Fibroblast of skin of left quadriceps (primary cell): ENCODE measurements around the gene UNC5A.

Experiments
- DNase-seq, 2 experiments: peaks; one replicate each; pipeline ENCODE4 v3.0.0-alpha.2; 2013; ENCODE audit warnings: low read depth in 2 of 2

UNC5A gene

DNA sequence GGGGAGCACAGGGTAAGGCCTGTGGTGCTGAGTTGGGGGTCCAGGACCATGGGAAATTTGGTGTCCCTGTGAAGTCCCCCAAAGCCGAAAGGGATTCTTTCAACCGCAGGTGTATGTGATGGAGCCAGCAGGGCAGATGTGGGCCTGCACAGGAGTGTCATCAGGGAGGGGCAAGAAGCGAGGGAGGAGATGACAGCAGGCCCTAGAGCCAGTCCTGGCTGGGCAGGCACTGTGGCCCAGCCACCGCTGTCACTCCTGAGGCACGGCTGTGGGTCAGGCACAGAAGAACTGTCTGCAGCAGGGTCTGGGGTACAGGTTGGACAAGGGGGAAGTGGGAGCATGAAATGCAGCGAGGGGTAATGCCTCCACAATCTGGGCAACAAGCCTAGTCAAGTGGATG, 83.9 kb downstream of the UNC5A start:
- DNase-seq = no peak

DNA sequence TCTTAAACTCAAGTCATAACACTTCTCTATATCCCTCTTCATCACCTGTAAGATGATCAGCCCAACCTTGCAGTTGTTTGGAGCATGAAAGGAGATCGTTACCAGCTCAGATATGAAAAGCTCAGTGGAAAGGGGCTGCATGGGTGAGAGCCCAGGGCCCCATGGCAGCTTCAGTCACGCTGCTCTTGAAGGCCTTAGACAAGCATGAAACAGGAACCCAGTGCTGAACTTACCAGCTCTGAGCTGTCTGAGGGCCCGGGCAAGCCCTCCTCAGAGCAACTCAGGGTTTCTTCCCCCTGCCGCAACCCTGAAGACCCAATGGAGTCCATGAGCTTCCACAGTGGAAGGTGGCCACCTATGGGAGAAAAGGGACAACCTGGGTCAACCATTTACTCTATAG, 85.5 kb downstream of the UNC5A start:
- no peak for DNase-seq

DNA sequence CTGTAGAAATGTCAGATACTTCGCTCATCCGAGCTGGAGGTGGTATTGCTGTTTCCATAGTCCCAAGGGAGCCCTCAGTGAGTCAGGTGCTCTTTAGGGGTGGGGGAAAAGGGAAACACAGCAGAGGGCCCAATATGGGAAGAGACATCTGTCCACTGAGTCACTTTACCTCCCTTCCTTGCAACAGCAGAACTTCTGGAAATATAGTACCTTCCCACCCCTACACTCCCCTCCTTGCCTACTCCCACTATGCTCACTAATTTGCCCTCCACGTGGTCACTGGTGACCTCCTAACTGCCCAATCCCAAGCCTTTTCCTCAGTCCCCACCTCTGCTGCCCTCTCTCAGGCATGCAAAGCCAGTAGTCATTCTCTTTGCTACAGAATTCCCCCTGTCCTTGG, 86.9 kb downstream of the UNC5A start:
- no peak for DNase-seq

DNA sequence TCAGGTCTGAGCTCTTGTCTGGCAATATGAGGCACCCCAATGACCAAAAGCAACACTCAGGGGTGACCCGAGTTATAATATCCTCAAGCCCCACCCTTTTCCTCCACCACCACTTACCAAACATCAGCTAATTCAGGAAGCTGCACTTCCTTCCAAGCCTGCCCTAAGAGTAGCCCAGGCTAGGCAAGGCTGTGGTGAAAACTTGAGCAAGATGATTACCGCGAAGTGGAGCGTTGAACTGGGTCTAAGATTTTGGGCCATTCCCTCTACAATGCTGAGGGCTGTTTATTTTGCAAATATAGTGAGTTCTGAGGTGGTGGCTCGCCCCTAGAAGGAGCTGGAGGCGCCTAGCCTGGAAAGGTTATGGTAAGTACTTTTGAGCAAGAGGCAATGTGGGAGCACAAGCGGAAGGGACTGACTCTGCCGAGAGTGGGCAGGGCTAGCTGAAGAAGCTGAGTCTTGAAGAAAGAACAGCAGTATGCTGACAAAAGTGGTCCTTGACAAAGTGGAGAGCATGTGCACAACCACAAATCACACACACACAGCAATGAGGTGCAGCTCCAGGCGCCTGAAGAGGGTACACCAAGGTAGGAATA, 89.0 kb downstream of the UNC5A start, which contains the start of gene HK3:
HK3 (minus strand) TSS at position 51 of the 596 bp plus-strand sequence. CDS start 3,187 bp downstream, outside the sequence.
- DNase-seq = no peak

DNA sequence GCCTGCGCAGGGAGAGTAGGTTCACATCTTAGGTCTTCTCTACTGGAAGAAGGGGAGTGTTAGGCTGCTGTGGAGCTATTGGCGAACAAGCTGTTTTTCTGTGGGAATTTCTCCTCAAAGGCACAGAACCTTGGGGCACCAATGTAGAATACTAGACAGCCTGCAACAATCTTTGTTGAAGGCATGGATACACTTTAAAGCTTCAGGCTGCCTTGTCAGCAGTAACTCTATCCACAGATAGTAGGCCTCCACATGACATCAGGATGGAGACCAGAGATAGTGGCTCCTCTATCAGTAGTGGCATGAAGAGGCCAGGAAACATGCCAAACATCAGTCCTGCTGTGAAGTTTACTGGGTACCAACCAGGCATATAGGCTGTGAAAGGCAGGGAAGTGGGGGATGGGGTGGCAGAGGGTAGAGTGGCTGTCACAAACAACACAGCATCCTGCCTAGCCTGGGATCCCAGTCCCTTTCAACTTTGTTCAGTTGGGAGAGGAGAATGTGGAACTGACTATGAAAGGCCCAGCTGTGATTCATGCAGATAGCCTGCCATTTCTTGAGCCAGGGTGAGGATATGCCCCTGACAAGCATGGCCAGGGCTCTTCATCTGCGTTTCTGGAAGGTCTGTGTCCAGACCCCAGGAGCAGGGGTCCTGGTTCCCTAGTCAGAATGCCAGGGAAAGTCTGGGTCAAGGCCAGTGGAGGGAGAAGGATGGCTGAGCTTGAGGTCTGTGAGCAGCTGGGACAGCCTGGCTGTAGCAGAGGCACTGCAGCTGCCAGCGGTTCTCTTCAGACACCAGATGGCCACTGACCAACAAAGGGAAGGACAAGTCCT, 89.8 kb downstream of the UNC5A start:
- no peak for DNase-seq

DNA sequence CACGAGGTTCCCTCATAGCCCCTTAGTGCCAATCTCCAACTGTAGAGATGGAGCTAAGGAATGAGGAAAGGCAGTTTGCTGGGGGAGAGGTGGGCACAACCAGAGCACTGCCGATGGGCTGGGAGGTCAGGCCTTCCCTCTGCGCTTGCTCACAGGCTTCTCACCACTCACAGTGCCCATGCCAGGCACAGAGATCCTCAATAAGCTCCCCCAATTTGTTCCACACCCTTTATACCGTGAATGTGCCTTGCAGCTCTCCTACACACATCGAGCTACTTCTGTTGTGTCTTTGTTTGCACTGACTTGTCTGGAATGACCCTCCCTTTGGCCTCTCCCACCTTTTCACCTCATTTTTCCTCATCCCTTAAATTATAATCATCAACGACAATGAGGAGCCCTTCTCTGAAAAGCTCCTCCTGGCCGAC, 90.4 kb downstream of the UNC5A start:
- no peak for DNase-seq

DNA sequence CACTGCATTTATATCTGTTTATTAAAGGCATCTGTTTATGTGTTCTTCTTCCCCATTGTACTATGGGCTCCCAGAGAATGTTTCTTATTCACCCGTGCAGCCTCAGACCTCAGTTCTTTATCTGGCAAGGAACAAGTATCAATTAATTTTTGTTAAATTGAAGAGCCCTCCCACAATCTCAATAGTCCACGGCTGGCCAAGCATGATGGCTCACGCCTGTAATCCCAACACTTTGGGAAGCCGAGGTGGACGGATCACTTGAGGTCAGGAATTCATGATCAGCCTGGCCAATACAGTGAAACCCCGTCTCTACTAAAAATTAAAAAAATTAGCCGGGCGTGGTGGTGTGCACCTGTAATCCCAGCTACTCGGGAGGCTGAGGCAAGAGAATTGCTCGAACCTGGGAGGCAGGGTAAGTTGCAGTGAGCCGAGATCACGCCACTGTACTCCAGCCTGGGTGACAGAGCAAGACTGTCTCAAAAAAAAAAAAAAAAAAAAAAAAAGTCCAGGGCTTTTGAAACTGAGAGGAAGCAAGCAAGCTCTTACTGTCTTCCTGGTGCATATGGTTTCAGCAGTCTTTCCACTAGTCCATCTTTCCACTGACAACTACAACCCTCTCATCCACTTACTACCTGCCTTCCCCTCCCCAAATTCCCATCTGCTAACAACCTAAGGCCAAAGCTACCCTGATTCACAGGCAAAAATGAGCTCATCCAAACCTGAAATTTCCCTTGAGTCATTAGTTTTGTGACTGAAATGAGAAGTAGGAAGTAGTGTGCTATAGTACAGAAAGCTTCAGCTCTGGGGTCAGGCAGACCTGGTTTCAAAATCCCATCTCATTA, 91.1 kb downstream of the UNC5A start:
- DNase-seq = no peak

DNA sequence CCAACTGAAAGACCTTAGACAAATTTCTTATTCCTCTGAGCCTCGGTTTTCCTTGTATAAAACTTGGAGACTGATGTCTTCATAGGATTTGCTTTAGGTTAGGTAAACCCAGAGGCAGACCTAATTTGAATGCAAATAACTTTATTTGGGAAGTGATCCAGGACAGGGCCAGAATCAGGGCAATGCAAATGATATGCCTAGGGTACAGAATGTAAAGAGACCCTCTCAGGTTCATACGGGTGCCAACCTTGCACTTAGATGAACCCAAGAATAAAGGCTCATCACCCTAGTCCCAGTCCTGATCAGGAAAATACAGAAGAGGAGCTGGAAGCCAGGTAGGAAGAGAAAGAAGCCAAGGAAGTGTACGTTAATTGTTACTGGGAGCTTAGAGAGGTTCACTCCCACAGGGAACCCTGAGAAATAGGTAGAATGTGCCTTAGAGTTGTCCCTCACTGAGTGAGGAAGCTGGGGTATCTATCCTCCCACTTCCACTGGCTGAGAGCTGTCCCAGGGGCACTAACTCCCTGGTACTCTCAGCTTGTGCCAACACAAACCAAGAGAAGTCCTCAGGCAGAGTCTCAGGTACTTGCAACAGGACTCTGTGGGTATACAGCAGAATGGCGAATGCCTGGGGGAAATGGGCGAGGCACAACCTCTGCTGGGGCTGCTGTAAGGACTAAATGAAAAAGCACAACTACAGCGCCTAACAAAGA, 91.9 kb downstream of the UNC5A start:
- no peak for DNase-seq

DNA sequence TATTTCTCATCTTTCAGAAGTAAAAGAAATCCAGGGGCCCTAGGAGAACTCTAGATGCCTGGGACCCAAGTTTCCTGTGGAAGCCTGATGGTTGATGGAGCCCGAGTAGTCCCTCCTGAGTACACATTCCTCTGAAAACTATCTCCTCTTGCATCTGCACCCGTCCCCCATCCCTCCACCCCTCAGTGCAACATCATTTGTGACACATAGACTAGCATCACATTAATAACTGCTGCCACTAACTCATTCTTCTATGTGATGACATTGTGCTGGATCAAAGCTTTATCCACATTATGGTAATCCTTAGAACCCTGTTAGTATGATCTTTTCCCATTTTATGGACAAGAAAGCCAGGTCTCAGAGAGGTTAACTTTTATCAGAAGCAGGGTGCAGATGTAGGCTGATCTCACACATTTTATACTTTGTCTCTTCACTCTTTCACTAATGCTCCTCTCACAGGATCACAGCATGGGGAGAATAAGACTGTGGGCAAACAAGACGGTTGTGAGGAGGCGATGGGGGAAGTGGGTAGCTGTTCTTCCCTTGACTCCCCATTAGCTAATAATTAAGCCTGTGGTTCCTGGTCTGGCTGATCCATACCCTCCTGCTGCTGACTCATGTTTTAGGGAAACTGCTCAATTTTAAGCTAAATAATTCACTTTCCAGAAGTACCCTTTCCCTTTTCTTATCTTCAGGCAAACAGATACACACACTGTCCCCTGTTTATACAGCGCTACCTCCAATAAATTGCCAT, 92.7 kb downstream of the UNC5A start:
- no peak for DNase-seq

DNA sequence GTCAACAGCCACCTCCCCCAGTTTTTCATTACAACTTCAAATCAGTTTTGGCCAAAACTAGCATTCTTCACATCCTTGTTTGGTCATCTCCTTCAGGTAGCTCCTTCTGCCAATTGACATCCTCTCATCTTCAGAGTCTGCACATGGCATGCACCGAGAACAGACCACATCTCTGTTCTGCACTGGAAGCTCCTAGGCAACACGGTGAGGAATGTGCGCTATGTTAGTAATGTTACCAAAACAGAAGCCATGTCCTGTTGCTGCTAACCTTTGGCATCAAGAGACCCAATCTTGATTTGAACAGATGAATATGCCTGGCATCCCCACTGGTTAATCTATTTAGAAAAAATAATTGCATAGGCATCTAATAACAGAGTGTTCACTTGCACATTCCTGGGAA, 93.9 kb downstream of the UNC5A start:
- DNase-seq = no peak

DNA sequence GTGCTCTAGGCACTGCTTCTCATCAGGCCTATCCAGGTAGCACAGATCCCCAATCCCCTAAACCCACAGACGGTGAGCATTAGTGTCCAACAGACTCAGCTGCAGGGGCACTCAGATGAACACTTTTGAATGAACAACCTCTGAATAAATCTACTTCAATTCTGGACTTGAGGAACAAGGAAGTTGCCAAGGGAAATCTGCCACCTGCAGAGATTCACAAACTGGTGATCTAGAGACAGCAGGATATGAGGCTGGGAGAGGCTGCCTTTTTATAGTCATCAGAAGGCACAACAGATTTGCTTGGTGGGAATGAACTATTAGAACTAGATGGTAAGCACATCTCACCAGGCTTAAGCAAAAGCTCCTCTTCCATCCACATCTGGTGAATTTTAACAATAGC, 95.8 kb downstream of the UNC5A start:
- DNase-seq = no peak

DNA sequence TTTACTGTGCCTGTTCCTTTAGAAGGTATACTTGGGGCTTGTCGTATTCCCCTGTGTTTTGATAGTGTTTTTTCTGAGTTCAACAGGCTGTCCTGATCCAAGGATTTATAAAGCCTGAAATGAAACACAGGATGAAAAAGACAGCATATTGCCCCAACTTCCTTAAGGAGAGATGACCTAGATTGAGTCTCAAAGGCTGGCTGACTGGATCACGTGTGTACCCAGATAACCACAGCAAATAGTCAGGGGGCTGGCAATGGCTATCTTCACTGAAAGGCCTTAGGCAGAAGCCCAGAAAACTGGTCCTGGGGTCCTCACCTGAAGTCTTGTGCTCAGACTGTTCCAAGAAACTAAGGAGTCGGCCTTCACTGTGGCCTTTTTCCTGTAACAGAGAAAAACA, 96.4 kb downstream of the UNC5A start:
- DNase-seq = no peak

DNA sequence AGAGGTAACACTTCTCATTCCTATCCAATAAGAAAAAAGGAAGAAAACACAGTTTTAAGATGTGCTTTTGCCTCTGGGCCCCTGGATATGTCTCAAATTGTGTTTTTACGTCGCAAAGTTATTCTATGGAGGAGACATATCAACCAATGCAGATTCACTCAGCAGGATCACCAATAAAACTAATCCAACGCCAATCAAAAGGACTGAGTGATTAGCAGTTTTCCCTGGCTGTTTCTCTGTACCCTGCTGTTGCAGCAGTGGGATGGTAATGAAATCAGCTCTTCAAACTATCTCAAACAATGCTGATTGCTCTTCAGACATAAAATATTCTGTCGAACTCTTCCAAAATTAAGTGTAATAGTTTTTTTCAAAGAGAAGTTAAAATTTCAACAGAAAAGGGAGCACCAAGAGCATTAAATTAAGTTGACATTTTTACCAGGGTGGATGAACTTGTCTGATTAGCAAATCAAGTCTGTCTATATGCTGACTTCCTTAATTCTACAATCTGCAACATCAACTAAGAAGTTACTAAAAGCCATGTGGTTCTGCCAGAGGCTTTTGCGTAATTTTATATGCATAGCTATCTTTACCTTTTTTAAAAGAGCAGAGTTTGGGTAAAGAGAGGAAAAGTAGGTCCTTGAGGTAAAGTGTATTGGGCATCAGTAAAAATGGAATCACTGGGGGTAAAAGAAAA, 98.5 kb downstream of the UNC5A start:
- no peak for DNase-seq

DNA sequence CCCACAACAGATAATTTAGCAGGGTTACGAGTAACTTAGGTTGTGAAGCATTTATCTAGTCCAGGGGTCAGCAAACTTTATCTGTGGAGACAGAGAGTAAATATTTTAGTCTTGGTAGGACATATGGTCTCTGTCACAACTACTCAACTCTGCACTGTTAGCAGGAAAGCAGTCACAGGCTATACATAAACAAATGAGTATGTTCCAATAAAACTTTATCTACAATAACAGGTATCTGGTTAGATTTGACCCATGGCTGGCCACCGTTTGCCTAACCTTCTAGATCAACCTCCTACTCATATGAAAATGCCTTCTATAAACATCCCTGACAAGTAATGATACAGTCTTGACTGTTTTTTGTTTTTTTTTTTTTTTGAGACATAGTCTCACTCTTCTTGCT, 101.8 kb downstream of the UNC5A start:
- DNase-seq = no peak

DNA sequence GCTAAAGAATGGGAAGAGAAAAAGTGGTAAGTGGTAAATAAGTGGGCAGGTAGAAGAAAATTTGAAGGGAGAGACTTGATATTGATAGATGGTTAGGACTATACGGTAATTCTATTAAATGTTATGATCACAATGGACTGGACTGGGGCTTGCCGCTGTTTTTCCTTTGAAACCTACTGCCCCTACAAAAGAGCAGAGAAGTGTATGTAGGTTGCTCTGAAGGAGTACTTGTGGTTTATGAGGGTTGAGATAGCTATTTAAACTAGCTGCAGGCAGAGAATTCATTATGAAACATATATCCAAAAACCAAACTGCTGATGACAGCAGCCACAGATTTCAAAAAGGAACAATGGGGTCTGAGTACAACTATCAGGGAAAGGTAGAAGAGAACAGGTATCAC, 105.5 kb downstream of the UNC5A start:
- no peak for DNase-seq

DNA sequence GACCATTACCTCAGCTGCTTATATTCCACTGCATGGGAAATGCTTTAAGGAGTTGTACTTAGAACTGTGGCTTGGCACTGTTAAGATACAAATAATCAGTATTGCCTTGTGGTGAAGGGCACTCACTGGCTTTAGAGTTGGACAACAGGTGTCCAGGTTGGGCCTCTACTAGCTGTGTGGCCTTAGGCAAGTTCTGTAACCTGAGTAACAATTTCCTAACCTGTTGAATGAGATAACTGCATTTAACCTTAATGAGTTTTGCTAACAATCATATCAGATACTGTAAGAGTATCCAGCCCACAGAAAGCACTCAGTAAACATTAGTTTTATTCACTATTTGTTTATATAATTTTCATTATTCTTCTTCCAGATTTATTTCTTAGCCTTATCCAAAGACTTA, 106.0 kb downstream of the UNC5A start:
- DNase-seq = no peak

DNA sequence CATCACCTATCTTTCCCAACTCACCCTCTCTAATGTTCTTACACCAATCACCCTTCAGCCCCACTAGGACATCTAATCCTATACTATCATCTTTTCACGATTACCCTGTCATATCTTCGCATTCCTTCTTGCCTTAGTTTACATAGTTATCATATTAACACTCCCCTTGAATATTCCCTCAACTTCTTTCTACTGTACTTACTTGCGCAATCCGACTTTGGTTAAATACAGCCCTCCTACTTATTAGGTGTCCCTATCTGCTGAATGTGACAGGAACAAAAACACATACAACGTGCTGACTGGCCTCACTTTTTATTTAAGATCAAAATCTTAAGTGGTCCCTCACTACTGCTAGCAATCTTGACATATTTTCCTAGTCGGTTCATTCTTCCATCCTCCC, 108.3 kb downstream of the UNC5A start:
- DNase-seq = no peak

DNA sequence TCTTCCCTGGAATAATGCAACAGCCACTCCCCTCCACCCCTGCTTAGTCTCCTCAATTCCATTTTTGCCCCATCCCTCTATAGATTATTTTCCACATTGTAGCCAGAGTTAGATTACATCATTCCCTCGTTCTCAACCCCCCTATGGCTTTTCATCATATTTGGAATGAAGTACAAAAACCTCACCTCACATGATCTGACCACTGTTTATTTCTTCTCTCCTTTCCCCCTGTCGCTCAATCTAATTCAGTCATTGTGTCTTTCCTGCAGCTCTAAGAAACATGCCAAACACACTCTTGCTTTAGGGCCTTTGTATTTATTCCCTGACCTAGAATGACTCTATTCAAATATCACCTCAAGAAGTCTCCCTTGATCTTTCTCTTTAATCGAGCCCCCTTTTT, 111.4 kb downstream of the UNC5A start:
- no peak for DNase-seq

DNA sequence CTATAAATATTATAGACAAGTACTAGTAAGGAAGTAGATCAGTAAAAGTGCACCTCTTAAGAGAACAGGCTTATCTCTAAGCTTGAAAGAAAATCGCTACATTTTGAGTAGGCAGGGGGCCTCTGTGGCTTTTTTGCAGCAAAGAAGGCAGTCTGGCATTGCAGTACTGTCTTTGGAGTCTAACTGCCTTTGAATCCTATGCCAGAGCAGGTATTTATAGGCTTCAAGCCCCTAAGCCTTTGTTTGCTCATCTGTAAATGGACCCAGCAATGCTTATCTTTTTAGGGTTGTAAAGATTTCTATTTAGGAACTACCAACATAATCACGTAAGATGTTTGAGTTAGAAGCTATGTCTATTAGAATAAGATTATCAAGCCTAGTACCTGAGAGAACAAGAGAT, 112.5 kb downstream of the UNC5A start:
- DNase-seq = no peak

DNA sequence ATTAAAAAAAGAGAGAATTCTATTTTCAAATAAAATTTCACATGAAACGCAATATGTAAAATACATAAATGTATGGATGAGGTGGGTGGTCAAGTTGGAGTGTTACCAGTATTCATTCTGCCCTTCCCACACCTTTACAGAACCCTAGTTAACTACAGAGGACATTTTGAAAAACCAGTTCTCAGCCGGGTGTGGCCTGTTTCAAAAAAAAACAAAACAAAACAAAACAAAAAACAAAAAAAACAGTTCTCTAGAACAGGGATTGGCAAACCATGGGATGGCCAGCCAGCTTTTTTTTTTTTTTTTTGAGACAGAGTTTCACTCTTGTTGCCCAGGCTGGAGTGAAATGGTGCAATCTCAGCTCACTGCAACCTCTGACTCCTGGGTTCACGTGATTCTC, 117.2 kb downstream of the UNC5A start:
- no peak for DNase-seq

DNA sequence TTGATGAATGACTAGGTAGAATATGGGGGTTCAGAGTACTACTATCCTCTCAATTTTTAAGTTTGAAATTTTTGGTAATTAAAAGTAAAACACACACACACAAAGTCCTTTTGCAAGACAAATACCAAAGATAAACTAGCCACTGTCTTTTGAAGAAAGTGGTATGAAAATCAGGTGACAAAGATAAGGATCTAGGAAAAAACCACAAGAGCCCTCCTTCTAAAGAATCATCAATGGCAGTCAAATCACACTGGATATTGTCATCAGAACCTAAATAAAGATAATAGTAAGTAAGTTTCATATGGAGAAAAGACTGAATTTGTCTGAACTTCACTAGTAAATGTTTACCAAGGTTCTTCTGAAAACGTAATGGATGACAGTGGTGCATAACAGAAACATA, 119.3 kb downstream of the UNC5A start:
- no peak for DNase-seq
